Measurements from ENCODE around the gene SLC25A23. TPM values are rescaled to one million over a fixed set of nuclear protein-coding genes. Genes with fewer than 3 reads are reported as not detected.

SLC25A23 gene
- total and polyA plus RNA-seq, 10 of the 15 experiments (the other 5 are each of a cell fraction or from before 2014, with no cell fraction given): 10.2 to 85.8 (median 50.0) TPM

Small RNA genes within 50 kb of the gene (microRNA-seq; reads per million reads assigned to microRNA genes)
- 141 reads per million, percentile 78 among the genes with 10 or more reads in this experiment for gene MIR3940
- gene MIR6790: not detected

Small RNA genes within 50 kb of the gene (small RNA-seq; reads per million reads assigned to genes)
- not detected for gene AC010503.2
- not detected for gene MIR6790

Other genes with a start within 250 kb of the SLC25A23 start
Only the 7 nearest of the 14 such genes appear.
- gene GTF2F1, start 66.6 kb downstream of the SLC25A23 start, total RNA-seq (2014; rRNA removed): 42.7 and 45.0 TPM in 2 replicates
- 55.4 and 57.3 TPM in 2 replicates for gene GTF2F1, start 66.6 kb downstream of the SLC25A23 start, total RNA-seq (2014; rRNA removed; fragmentation: Illumina TruSeq; extraction: Trizol)
- 57.8 and 61.7 TPM in 2 replicates for gene GTF2F1, start 66.6 kb downstream of the SLC25A23 start, total RNA-seq (2021)
- 39.6 and 50.4 TPM in 2 replicates for gene GTF2F1, start 66.6 kb downstream of the SLC25A23 start, polyA plus RNA-seq (2011; rRNA removed)
- 29.6 and 53.1 TPM in 2 replicates for gene GTF2F1, start 66.6 kb downstream of the SLC25A23 start, polyA plus RNA-seq (2014; fragmentation: Illumina TruSeq; extraction: Trizol)
- gene GTF2F1, start 66.6 kb downstream of the SLC25A23 start, polyA plus RNA-seq (2014; fragmentation: Nextera tagmentation; extraction: Ambion mirVana): 1 to 10 TPM; 4.5 to 8.7 TPM
- 55.1 and 61.3 TPM in 2 replicates for gene GTF2F1, start 66.6 kb downstream of the SLC25A23 start, polyA plus RNA-seq (2014; rRNA removed)
- 10 to 100 TPM; 39.2 to 46.7 TPM for gene GTF2F1, start 66.6 kb downstream of the SLC25A23 start, polyA plus RNA-seq (2016; fragmentation: Nextera tagmentation; extraction: Ambion mirVana)
- 111 and 121 TPM in 2 replicates for gene KHSRP, start 35.0 kb downstream of the SLC25A23 start, total RNA-seq (2014; rRNA removed)
- 71.8 and 79.8 TPM in 2 replicates for gene KHSRP, start 35.0 kb downstream of the SLC25A23 start, total RNA-seq (2014; rRNA removed; fragmentation: Illumina TruSeq; extraction: Trizol)
- gene KHSRP, start 35.0 kb downstream of the SLC25A23 start, total RNA-seq (2021): 411 and 440 TPM in 2 replicates
- 71.1 and 84.3 TPM in 2 replicates for gene KHSRP, start 35.0 kb downstream of the SLC25A23 start, polyA plus RNA-seq (2011; rRNA removed)
- gene KHSRP, start 35.0 kb downstream of the SLC25A23 start, polyA plus RNA-seq (2014; fragmentation: Illumina TruSeq; extraction: Trizol): 118 and 142 TPM in 2 replicates
- gene KHSRP, start 35.0 kb downstream of the SLC25A23 start, polyA plus RNA-seq (2014; fragmentation: Nextera tagmentation; extraction: Ambion mirVana): 1 to 10 TPM; 4.8 to 6.4 TPM
- gene KHSRP, start 35.0 kb downstream of the SLC25A23 start, polyA plus RNA-seq (2014; rRNA removed): 229 and 318 TPM in 2 replicates
- gene KHSRP, start 35.0 kb downstream of the SLC25A23 start, polyA plus RNA-seq (2016; fragmentation: Nextera tagmentation; extraction: Ambion mirVana): 10 to 100 TPM; 38.5 to 40.1 TPM
- 0.23 and 0.27 TPM in 2 replicates for gene SLC25A41, start 26.0 kb downstream of the SLC25A23 start, total RNA-seq (2014; rRNA removed)
- 0.49 and 0.55 TPM in 2 replicates for gene SLC25A41, start 26.0 kb downstream of the SLC25A23 start, total RNA-seq (2014; rRNA removed; fragmentation: Illumina TruSeq; extraction: Trizol)
- gene SLC25A41, start 26.0 kb downstream of the SLC25A23 start, total RNA-seq (2021): 1.0 and 1.2 TPM in 2 replicates
- 0.45 and 0.99 TPM in 2 replicates for gene SLC25A41, start 26.0 kb downstream of the SLC25A23 start, polyA plus RNA-seq (2011; rRNA removed)
- gene SLC25A41, start 26.0 kb downstream of the SLC25A23 start, polyA plus RNA-seq (2014; fragmentation: Illumina TruSeq; extraction: Trizol): 0.24 TPM in 1 of 2 replicates, not detected in the other
- gene SLC25A41, start 26.0 kb downstream of the SLC25A23 start, polyA plus RNA-seq (2014; fragmentation: Nextera tagmentation; extraction: Ambion mirVana): not detected
- 0.73 and 1.4 TPM in 2 replicates for gene SLC25A41, start 26.0 kb downstream of the SLC25A23 start, polyA plus RNA-seq (2014; rRNA removed)
- under 1 TPM; 0.30 to 0.37 TPM for gene SLC25A41, start 26.0 kb downstream of the SLC25A23 start, polyA plus RNA-seq (2016; fragmentation: Nextera tagmentation; extraction: Ambion mirVana)
- gene CRB3, start 4.5 kb upstream of the SLC25A23 start, total RNA-seq (2014; rRNA removed): 0.82 and 1.6 TPM in 2 replicates
- 0.18 TPM in 1 of 2 replicates, not detected in the other for gene CRB3, start 4.5 kb upstream of the SLC25A23 start, total RNA-seq (2014; rRNA removed; fragmentation: Illumina TruSeq; extraction: Trizol)
- 0.43 and 1.4 TPM in 2 replicates for gene CRB3, start 4.5 kb upstream of the SLC25A23 start, total RNA-seq (2021)
- gene CRB3, start 4.5 kb upstream of the SLC25A23 start, polyA plus RNA-seq (2011; rRNA removed): 0.56 and 0.98 TPM in 2 replicates
- gene CRB3, start 4.5 kb upstream of the SLC25A23 start, polyA plus RNA-seq (2014; fragmentation: Illumina TruSeq; extraction: Trizol): 0.41 TPM in 1 of 2 replicates, not detected in the other
- under 1 TPM in 1 of 2 experiments, not detected in 1; 0.11 TPM for gene CRB3, start 4.5 kb upstream of the SLC25A23 start, polyA plus RNA-seq (2014; fragmentation: Nextera tagmentation; extraction: Ambion mirVana)
- 0.97 and 1.2 TPM in 2 replicates for gene CRB3, start 4.5 kb upstream of the SLC25A23 start, polyA plus RNA-seq (2014; rRNA removed)
- 1 to 10 TPM; 1.1 to 1.9 TPM for gene CRB3, start 4.5 kb upstream of the SLC25A23 start, polyA plus RNA-seq (2016; fragmentation: Nextera tagmentation; extraction: Ambion mirVana)
- 16.4 and 24.5 TPM in 2 replicates for gene DENND1C, start 22.0 kb upstream of the SLC25A23 start, total RNA-seq (2014; rRNA removed)
- 10.9 and 11.5 TPM in 2 replicates for gene DENND1C, start 22.0 kb upstream of the SLC25A23 start, total RNA-seq (2014; rRNA removed; fragmentation: Illumina TruSeq; extraction: Trizol)
- 50.5 and 54.3 TPM in 2 replicates for gene DENND1C, start 22.0 kb upstream of the SLC25A23 start, total RNA-seq (2021)
- 10.6 and 25.8 TPM in 2 replicates for gene DENND1C, start 22.0 kb upstream of the SLC25A23 start, polyA plus RNA-seq (2011; rRNA removed)
- 24.6 and 39.5 TPM in 2 replicates for gene DENND1C, start 22.0 kb upstream of the SLC25A23 start, polyA plus RNA-seq (2014; fragmentation: Illumina TruSeq; extraction: Trizol)
- gene DENND1C, start 22.0 kb upstream of the SLC25A23 start, polyA plus RNA-seq (2014; fragmentation: Nextera tagmentation; extraction: Ambion mirVana): 1 to 10 TPM; 2.4 to 2.8 TPM
- 49.1 and 59.0 TPM in 2 replicates for gene DENND1C, start 22.0 kb upstream of the SLC25A23 start, polyA plus RNA-seq (2014; rRNA removed)
- gene DENND1C, start 22.0 kb upstream of the SLC25A23 start, polyA plus RNA-seq (2016; fragmentation: Nextera tagmentation; extraction: Ambion mirVana): 10 to 100 TPM; 45.8 to 45.9 TPM
- gene TUBB4A, start 42.5 kb upstream of the SLC25A23 start, total RNA-seq (2014; rRNA removed): 2.5 and 2.8 TPM in 2 replicates
- 1.3 and 1.4 TPM in 2 replicates for gene TUBB4A, start 42.5 kb upstream of the SLC25A23 start, total RNA-seq (2014; rRNA removed; fragmentation: Illumina TruSeq; extraction: Trizol)
- 22.4 and 30.4 TPM in 2 replicates for gene TUBB4A, start 42.5 kb upstream of the SLC25A23 start, total RNA-seq (2021)
- gene TUBB4A, start 42.5 kb upstream of the SLC25A23 start, polyA plus RNA-seq (2011; rRNA removed): 0.12 and 0.29 TPM in 2 replicates
- gene TUBB4A, start 42.5 kb upstream of the SLC25A23 start, polyA plus RNA-seq (2014; fragmentation: Illumina TruSeq; extraction: Trizol): 5.9 and 7.1 TPM in 2 replicates
- gene TUBB4A, start 42.5 kb upstream of the SLC25A23 start, polyA plus RNA-seq (2014; fragmentation: Nextera tagmentation; extraction: Ambion mirVana): under 1 TPM; 0.79 to 0.85 TPM
- 5.1 and 7.5 TPM in 2 replicates for gene TUBB4A, start 42.5 kb upstream of the SLC25A23 start, polyA plus RNA-seq (2014; rRNA removed)
- gene TUBB4A, start 42.5 kb upstream of the SLC25A23 start, polyA plus RNA-seq (2016; fragmentation: Nextera tagmentation; extraction: Ambion mirVana): 10 to 100 TPM; 12.1 to 20.0 TPM
- 72.8 and 75.3 TPM in 2 replicates for gene TNFSF9, start 71.2 kb upstream of the SLC25A23 start, total RNA-seq (2014; rRNA removed)
- gene TNFSF9, start 71.2 kb upstream of the SLC25A23 start, total RNA-seq (2014; rRNA removed; fragmentation: Illumina TruSeq; extraction: Trizol): 20.9 and 22.7 TPM in 2 replicates
- 60.1 TPM in 2 replicates for gene TNFSF9, start 71.2 kb upstream of the SLC25A23 start, total RNA-seq (2021)
- 24.6 and 33.3 TPM in 2 replicates for gene TNFSF9, start 71.2 kb upstream of the SLC25A23 start, polyA plus RNA-seq (2011; rRNA removed)
- 13.4 and 14.7 TPM in 2 replicates for gene TNFSF9, start 71.2 kb upstream of the SLC25A23 start, polyA plus RNA-seq (2014; fragmentation: Illumina TruSeq; extraction: Trizol)
- 10 to 100 TPM in 1 of 2 experiments, 1 to 10 TPM in 1; 6.2 to 12.8 TPM for gene TNFSF9, start 71.2 kb upstream of the SLC25A23 start, polyA plus RNA-seq (2014; fragmentation: Nextera tagmentation; extraction: Ambion mirVana)
- 46.8 and 48.0 TPM in 2 replicates for gene TNFSF9, start 71.2 kb upstream of the SLC25A23 start, polyA plus RNA-seq (2014; rRNA removed)
- 10 to 100 TPM; 20.7 to 21.5 TPM for gene TNFSF9, start 71.2 kb upstream of the SLC25A23 start, polyA plus RNA-seq (2016; fragmentation: Nextera tagmentation; extraction: Ambion mirVana)